Mucosa of descending colon (tissue), 3 donors: ENCODE measurements around the gene PSAP. TPM values are rescaled to one million over a fixed set of nuclear protein-coding genes. Genes with fewer than 3 reads are reported as not detected.
A peak's percentile ranks its signal among the peaks of the same experiment; 100 is the strongest.

Experiments
- ATAC-seq: fragments of 200-7000 bp; cut with Tn5 transposase; one replicate; pipeline ENCODE4 v1.9.1; 2020; ENCODE audit warnings: mild to moderate bottlenecking, moderate library complexity
- DNase-seq, 3 donors: peaks; one replicate each; pipeline ENCODE4 v3.0.0-alpha.2; 2020
- H3K36me3 ChIP-seq: fragments of 200-600 bp; one replicate; pipeline ENCODE4 v1.8.0; 2021; ENCODE audit warnings: low read depth, mild to moderate bottlenecking
- H3K4me1 ChIP-seq: fragments of 200-600 bp; one replicate; pipeline ENCODE4 v1.8.0; 2021; ENCODE audit warnings: low read depth, mild to moderate bottlenecking
- H3K4me3 ChIP-seq: fragments of 200-600 bp; one replicate; pipeline ENCODE4 v1.8.0; 2021; ENCODE audit warnings: mild to moderate bottlenecking
- H3K9me3 ChIP-seq: fragments of 200-600 bp; one replicate; pipeline ENCODE4 v1.8.0; 2021; ENCODE audit warnings: mild to moderate bottlenecking
- CTCF ChIP-seq: fragments of 200-600 bp; IDR thresholded peaks from one replicate; pipeline ENCODE4 v1.8.0; 2022; ENCODE audit warnings: antibody characterized with exemption, mild to moderate bottlenecking
- intact Hi-C, 2 donors: fragments of 100-400 bp; cut with DNase I in 1 of 2; cut with micrococcal nuclease in 1 of 2; formaldehyde crosslinking; loops; one replicate each; pipeline versions ENCODE4 v1.11.0 to v1.11.1; 2022; cut with DNase I, micrococcal nuclease
- total RNA-seq, 3 donors: library from RNA; stranded (reverse); fragmentation: NEBNext Ultra II Directional in 2 of 3; extraction: Animal tissue kit (Norgen Biotek cat#: 25700) in 2 of 3; gene quantifications; one replicate each; pipeline versions ENCODE4 v1.2.1 to v1.2.4, GENCODE V29; 2021 to 2023
- donor health status: DM: no; HTN: no; CAD: no; lungs with moderate emphysema.
- donor health status: DM: no; HTN: no; CAD: no.
- donor health status: DM: no; HTN: yes; CAD: no.

Gene PSAP
- total RNA-seq, 3 donors from 2014 or later = 561 to 810 (median 653) TPM

DNA sequence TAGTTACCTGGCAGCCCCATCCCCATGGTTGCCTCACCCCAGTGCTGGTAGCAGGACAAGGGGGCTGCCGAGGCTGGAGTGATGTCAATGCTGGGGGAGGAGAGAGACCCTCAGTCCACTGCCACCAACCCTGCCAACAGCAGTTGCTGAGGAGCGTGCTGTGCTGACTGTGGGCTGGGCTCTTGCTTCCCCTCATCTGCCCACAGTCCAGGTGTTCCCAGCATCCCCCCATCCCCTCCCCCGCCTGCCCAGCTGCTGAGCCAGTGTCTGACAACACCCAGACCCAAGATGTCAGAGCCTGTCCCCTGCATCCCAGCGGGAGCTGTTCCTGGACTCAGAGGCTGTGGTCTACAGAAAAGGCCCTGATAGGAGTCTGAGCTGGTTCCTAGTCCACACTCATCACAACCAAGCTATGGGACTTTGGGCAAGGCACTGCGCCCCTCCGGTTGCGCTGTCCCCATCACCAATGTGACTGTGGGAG, 14.6 kb upstream of the PSAP start:
- Histone ChIP-seq H3K4me3 (no peak overlapping the region), H3K36me3 (no peaks in the 10 kb centered on the region), H3K4me1 (no peaks in the 10 kb centered on the region), H3K9me3 (no peaks in the 10 kb centered on the region)
- DNase-seq = no peak
- TF ChIP-seq CTCF = no peak
- intact Hi-C loops = no loop called here
- no peak for ATAC-seq

GRCh38 chr10:71864911-71865361, 13.9 kb upstream of the PSAP start:
- intact Hi-C loops = no loop called here
- TF ChIP-seq CTCF = no peak
- no peak for DNase-seq
- no peak for ATAC-seq
- H3K36me3 ChIP-seq = no peaks in the 10 kb centered on the region
- H3K9me3 ChIP-seq = no peaks in the 10 kb centered on the region
- no peaks in the 10 kb centered on the region for H3K4me1 ChIP-seq
- no peak overlapping the region for H3K4me3 ChIP-seq

DNA sequence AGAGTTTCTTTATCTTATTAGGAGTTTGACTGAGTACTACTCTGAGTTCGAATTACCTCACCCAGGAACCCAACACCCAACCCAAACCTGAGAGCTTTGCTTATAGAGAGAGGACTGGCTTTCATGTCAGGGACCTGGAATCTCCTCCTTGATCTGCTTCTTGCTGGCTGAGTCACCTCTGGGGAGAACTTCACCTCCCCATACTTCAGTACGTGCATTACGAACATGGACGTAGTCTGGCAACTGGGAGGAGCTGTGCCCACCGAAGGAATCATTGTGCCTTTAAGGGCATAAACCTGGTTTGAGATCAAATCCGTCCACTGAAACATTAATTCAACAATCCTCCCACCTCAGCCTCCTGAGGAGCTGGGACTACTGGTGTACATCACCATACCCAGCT, 12.2 kb upstream of the PSAP start:
- intact Hi-C loops = no loop called here
- H3K9me3 ChIP-seq = no peaks in the 10 kb centered on the region
- DNase-seq (no peak), ATAC-seq (no peak)
- no peak for TF ChIP-seq CTCF
- no peak overlapping the region for H3K4me3 ChIP-seq
- no peaks in the 10 kb centered on the region for H3K4me1 ChIP-seq
- H3K36me3 ChIP-seq = no peaks in the 10 kb centered on the region

DNA sequence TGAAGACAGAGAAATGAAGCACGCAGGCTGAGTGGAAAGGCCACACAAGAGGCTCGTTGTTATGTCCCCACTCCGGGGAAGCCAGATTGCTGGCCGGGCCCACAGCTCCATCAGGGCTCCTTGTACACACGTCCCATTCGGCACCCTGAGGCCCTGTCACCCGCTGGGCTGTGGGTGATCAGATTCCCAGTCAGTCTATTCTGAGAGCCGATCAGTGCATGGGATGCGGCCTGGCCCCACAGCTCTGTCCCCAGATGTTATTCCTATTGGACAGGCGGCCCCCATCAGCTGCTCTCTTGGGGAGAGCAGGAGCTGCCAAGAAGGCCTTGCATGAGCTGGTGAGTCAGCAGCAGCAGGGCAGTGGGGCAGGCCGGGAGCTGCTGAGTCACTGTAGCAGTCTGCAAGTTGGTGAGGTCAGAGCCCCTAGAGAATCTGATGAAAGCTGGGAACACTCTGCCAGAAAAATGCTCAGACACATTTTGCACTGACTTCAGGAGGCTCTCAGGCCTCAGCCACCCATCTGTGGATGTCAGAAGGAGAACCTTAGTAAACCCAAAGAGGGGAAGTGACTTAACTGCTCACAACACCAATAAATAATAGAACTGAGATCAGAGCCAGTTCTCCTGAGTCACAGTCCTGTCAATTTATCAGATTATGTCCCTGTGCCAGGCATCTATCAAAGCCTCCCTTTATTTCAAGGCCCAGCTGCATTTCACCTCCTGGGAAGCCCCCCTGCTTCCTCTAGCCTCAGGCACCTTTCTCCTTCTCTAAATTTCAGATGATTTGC, 9.4 kb upstream of the PSAP start:
- no peak overlapping the region for H3K4me3 ChIP-seq
- no peak for TF ChIP-seq CTCF
- ATAC-seq = peak; percentile 91
- H3K9me3 ChIP-seq = no peaks in the 10 kb centered on the region
- peak; percentile 67 to 90 (median 69) for DNase-seq
- intact Hi-C loops = no loop called here
- H3K4me1 ChIP-seq = no peaks in the 10 kb centered on the region
- no peaks in the 10 kb centered on the region for H3K36me3 ChIP-seq

DNA sequence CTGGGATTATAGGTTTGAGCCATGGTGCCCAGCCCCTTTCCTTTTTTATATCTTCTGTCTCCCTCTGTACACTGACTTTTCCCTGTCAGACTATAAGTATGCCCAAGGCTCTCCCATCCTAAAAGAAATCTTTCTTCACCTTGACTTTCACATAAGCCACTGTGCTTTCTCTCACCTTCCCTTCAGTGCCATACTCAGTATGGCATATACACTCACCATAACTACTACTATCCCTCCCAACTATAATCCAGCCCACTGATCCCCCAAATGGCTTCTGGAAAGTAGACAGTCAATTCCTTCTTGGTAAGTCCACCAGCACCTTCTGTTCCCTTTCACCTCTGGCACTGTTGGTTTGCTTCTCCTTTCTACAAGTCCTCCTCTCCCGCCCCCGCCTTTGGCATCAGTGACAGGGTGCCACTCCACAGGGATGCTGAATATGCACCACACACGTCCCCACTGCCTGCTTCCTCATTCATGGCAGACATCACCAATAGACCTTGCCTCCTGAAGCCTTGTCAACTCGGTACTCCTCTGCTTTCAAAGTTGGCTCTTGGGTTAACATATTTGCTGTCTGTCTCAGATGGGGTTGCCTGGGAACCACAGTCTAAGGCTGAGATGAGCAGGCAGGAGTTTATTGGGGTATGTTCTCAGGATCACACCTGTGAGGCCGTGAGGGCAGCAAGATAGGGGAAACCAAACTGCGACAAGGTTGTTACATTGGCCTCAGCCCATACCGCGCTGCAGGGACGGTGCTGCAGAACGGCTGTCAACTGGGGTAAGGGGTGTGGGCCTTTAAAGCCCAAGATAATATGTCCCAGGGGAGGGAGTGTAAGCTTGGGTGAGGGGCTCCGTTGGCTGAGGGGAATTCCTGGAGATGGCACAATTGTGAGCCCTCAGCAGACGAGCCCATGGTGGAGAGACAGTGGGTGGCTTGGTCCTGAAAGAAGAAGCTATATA, 7.2 kb upstream of the PSAP start:
- TF ChIP-seq CTCF = no peak
- ATAC-seq = no peak
- Histone ChIP-seq H3K36me3 (no peaks in the 10 kb centered on the region), H3K4me1 (no peaks in the 10 kb centered on the region), H3K4me3 (no peak overlapping the region), H3K9me3 (no peaks in the 10 kb centered on the region)
- DNase-seq = no peak
- intact Hi-C loops = no loop called here
